ENCODE results near the gene MUC5B.
"Not testable (repeated sequence)": the region's sequence is repeated elsewhere in the genome, so short reads cannot be mapped to it uniquely, and the experiment has no call there.

- TF ChIP-seq POLR2A, POLR2AphosphoS5, TAF1, SPI1 (IDR thresholded peaks at IDR 0.05; ENCODE audit: low read depth, low read length): not testable (repeated sequence)
Observed at GRCh38 chr11:1184139-1184538, 38.7 kb upstream of the MUC5B start.
